Ascending aorta (tissue), 2 donors: ENCODE results near the gene TBR1. TPM values are rescaled to one million over a fixed set of nuclear protein-coding genes. Genes with fewer than 3 reads are reported as not detected.

Source experiments
- DNase-seq, 2 donors: peaks; one replicate each; pipeline ENCODE4 v3.0.0-alpha.2; 2019; ENCODE audit warnings: low spot score in 2 of 2
- H3K27ac ChIP-seq, 2 donors: fragments of 200-600 bp; sonication (generic); one replicate each; pipeline ENCODE4 v1.5.1; 2016 to 2017; ENCODE audit warnings: mild to moderate bottlenecking in 1 of 2
- H3K27me3 ChIP-seq: fragments of 200-600 bp; sonication (generic); one replicate; pipeline ENCODE4 v1.5.1; 2017
- H3K36me3 ChIP-seq, 2 donors: fragments of 200-600 bp; sonication (generic); one replicate each; pipeline ENCODE4 v1.5.1; 2016
- H3K4me1 ChIP-seq, 2 donors: fragments of 200-600 bp; sonication (generic); one replicate each; pipeline ENCODE4 v1.5.1; 2016 to 2017; ENCODE audit warnings: mild to moderate bottlenecking in 1 of 2
- H3K4me3 ChIP-seq, 2 donors: fragments of 200-600 bp; sonication (generic); one replicate each; pipeline ENCODE4 v1.5.1; 2016 to 2017; ENCODE audit warnings: mild to moderate bottlenecking in 1 of 2
- H3K9me3 ChIP-seq, 2 donors: fragments of 200-600 bp; sonication (generic); one replicate each; pipeline ENCODE4 v1.5.1; 2016
- CTCF ChIP-seq, 3 experiments: fragments of 200-600 bp in 2 of 3; fragments of 450-650 bp in 1 of 3; sonication (generic) in 2 of 3; IDR thresholded peaks; one replicate each; pipeline ENCODE4 v1.5.1; 2016 to 2019; ENCODE audit warnings: antibody characterized with exemption in 3 of 3, mild to moderate bottlenecking in 1 of 3, moderate library complexity in 1 of 3
- intact Hi-C: fragments of 100-400 bp; cut with DNase I; formaldehyde crosslinking; loops from one replicate; pipeline ENCODE4 v1.15.1; 2023
- total RNA-seq: library from RNA; depleted of rRNA; stranded (reverse); fragments of >200 nt; gene quantifications from one replicate; pipeline ENCODE4 v1.1.0, GENCODE V29; 2016

Gene TBR1
- total RNA-seq: not detected

GRCh38 chr2:161415987-161416707 is at the start of gene TBR1:
Gene TBR1, plus strand, starts transcription at chr2:161416297. Its CDS starts 114 bp downstream, at chr2:161416411.
- no peaks in the 10 kb centered on the region for H3K36me3 ChIP-seq
- peaks cover 3 to 31% of the 10 kb centered on the region in 2 donors for H3K4me1 ChIP-seq
- intact Hi-C loops: no loop called here
- H3K27ac ChIP-seq: no peak within 1 kb of the TSS
- DNase-seq: no peak
- H3K27me3 ChIP-seq: peaks cover 40% of the 10 kb centered on the region
- H3K9me3 ChIP-seq: no peaks in the 10 kb centered on the region
- TF ChIP-seq CTCF (IDR thresholded peaks at IDR 0.05): no peak
- H3K4me3 ChIP-seq: peak within 1 kb of the TSS; percentile 47 to 66

GRCh38 chr2:161367675-161368074 is 48.4 kb upstream of the TBR1 start:
- Histone ChIP-seq H3K27ac (no peak overlapping the region), H3K27me3 (no peaks in the 10 kb centered on the region), H3K36me3 (peaks cover 0 to 5% of the 10 kb centered on the region in 2 donors), H3K4me3 (no peak overlapping the region), H3K4me1 (no peaks in the 10 kb centered on the region), H3K9me3 (peaks cover 0 to 8% of the 10 kb centered on the region in 2 donors)
- no peak for TF ChIP-seq CTCF (IDR thresholded peaks at IDR 0.05)
- intact Hi-C loops: no loop called here
- no peak for DNase-seq

DNA sequence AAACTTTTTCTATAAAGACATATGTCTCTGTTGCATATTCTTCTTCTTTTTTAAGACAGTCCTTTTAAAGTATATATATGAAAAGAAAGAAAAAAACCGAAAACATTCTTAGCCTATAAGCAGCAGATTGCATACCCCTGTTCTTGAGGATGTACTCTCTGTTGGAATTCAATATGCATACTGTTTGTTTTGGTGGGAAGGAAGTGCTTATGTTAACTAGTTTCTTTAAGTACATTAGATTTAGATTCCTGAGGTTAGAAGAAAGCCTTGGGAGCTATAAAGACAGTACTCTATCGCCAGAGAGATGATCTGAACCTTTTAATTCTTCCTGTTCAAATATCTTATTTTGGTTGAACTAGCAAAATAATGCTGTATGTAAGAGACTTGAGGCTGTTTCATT is 46.8 kb upstream of the TBR1 start:
- H3K9me3 ChIP-seq: no peaks in the 10 kb centered on the region
- DNase-seq: no peak
- TF ChIP-seq CTCF (IDR thresholded peaks at IDR 0.05): no peak
- peaks cover 0 to 5% of the 10 kb centered on the region in 2 donors for H3K36me3 ChIP-seq
- intact Hi-C loops: no loop called here
- no peak overlapping the region for H3K27ac ChIP-seq
- H3K4me3 ChIP-seq: no peak overlapping the region
- H3K27me3 ChIP-seq: no peaks in the 10 kb centered on the region
- no peaks in the 10 kb centered on the region for H3K4me1 ChIP-seq

- DNase-seq: no peak
- peaks cover 0 to 5% of the 10 kb centered on the region in 2 donors for H3K36me3 ChIP-seq
- H3K9me3 ChIP-seq: no peaks in the 10 kb centered on the region
- H3K4me3 ChIP-seq: no peak overlapping the region
- H3K27ac ChIP-seq: no peak overlapping the region
- no peaks in the 10 kb centered on the region for H3K27me3 ChIP-seq
- intact Hi-C loops: no loop called here
- no peak for TF ChIP-seq CTCF (IDR thresholded peaks at IDR 0.05)
- no peaks in the 10 kb centered on the region for H3K4me1 ChIP-seq
Measured at GRCh38 chr2:161370981-161371380, 45.1 kb upstream of the TBR1 start.

DNA sequence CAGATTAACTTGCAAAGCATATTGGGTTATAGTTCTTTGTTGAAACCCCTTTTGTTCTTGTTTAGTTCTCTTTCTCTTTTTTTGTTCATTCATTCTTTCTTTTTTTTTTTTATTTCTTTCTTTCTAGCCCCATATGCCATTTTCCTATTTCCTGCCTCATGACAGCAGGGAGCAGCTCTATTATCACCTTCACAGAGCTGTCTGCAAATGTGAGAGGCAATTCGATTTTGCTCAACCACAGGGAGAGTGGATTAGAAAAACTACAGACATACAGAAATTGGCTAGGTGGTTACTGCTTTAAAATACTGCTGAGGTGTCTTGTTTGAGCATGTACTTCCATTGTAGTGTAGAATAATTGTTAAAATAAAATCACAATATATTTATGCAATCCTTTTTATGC is 44.2 kb upstream of the TBR1 start:
- no peak for DNase-seq
- H3K36me3 ChIP-seq: peaks cover 0 to 5% of the 10 kb centered on the region in 2 donors
- no peaks in the 10 kb centered on the region for H3K9me3 ChIP-seq
- H3K4me3 ChIP-seq: no peak overlapping the region
- intact Hi-C loops: no loop called here
- H3K27me3 ChIP-seq: no peaks in the 10 kb centered on the region
- TF ChIP-seq CTCF (IDR thresholded peaks at IDR 0.05): no peak
- H3K4me1 ChIP-seq: no peaks in the 10 kb centered on the region
- H3K27ac ChIP-seq: no peak overlapping the region
